IMR-90 (cell line): ENCODE results near the gene KLK14. TPM values are rescaled to one million over a fixed set of nuclear protein-coding genes. Genes with fewer than 3 reads are reported as not detected.

Source experiments
- ATAC-seq: fragments of 200-7000 bp; cut with Tn5 transposase; 2 replicates; pipeline ENCODE4 v1.9.1; 2020; ENCODE audit warnings: low read depth, mild to moderate bottlenecking, moderate library complexity
- BruUV-seq: library from RNA; stranded (reverse); fragments of 400-500 nt; replicated peaks from 2 replicates; lab custom pipeline; 2021; lab: Mats Ljungman, UMichigan
- CTCF ChIA-PET: fragments of 300-600 bp; formaldehyde crosslinking; extraction: SDS; loops from one replicate; lab custom pipeline; 2021; ENCODE audit warnings: antibody characterized with exemption; lab: Yijun Ruan, JAX
- POLR2A ChIA-PET: fragments of 300-600 bp; sonication (Branson Sonifier 250); formaldehyde crosslinking; loops from one replicate; lab custom pipeline; 2022; ENCODE audit warnings: antibody characterized with exemption; ENCODE audit not compliant: unreplicated experiment; lab: Charles Lee
- DNase-seq: peaks from one replicate; pipeline ENCODE4 v3.0.0; 2013
- H2AFZ ChIP-seq: replicated peaks from 2 replicates; pipeline ENCODE3; 2013; ENCODE audit warnings: low read length, mild to moderate bottlenecking; ENCODE audit not compliant: poor library complexity
- H2AK5ac ChIP-seq: 2 replicates; pipeline ENCODE4 v1.6.1; 2013; ENCODE audit warnings: low read depth, low read length, inconsistent platforms
- H2AK9ac ChIP-seq: replicated peaks from 2 replicates; pipeline ENCODE3; 2013; ENCODE audit warnings: mild to moderate bottlenecking, low read depth, low read length, moderate library complexity; ENCODE audit not compliant: poor library complexity
- H2BK120ac ChIP-seq: 2 replicates; pipeline ENCODE4 v1.6.1; 2013; ENCODE audit warnings: low read depth, low read length, inconsistent platforms
- H2BK15ac ChIP-seq: 3 replicates; pipeline ENCODE4 v1.6.1; 2013; ENCODE audit warnings: low read depth, low read length, inconsistent platforms
- H2BK20ac ChIP-seq: 2 replicates; pipeline ENCODE4 v1.6.1; 2013; ENCODE audit warnings: low read depth, mild to moderate bottlenecking, inconsistent platforms, low read length, moderate library complexity
- H2BK5ac ChIP-seq: 2 replicates; pipeline ENCODE4 v1.6.1; 2013; ENCODE audit warnings: mild to moderate bottlenecking, low read depth, low read length, inconsistent platforms; ENCODE audit not compliant: poor library complexity, severe bottlenecking
- H3K14ac ChIP-seq: replicated peaks from 2 replicates; pipeline ENCODE4 v1.6.1; 2013; ENCODE audit warnings: low read depth, low read length, inconsistent platforms
- H3K18ac ChIP-seq: 2 replicates; pipeline ENCODE4 v1.6.1; 2013; ENCODE audit warnings: low read depth, low read length, control low read depth
- H3K23ac ChIP-seq: 2 replicates; pipeline ENCODE4 v1.6.1; 2013; ENCODE audit warnings: low read depth, low read length, inconsistent platforms
- H3K27ac ChIP-seq: 2 replicates; pipeline ENCODE4 v1.5.1; 2013; ENCODE audit warnings: mild to moderate bottlenecking, control low read depth, low read length; ENCODE audit not compliant: insufficient read depth
- H3K27me3 ChIP-seq: 2 replicates; pipeline ENCODE4 v1.6.1; 2013; ENCODE audit warnings: low read length; ENCODE audit not compliant: control insufficient read depth, insufficient read depth
- H3K36me3 ChIP-seq: 2 replicates; pipeline ENCODE4 v1.6.1; 2013; ENCODE audit warnings: low read length, mixed read lengths; ENCODE audit not compliant: control insufficient read depth, insufficient read depth
- H3K4ac ChIP-seq: 2 replicates; pipeline ENCODE4 v1.6.1; 2013; ENCODE audit warnings: low read depth, low read length, inconsistent platforms
- H3K4me1 ChIP-seq: 2 replicates; pipeline ENCODE4 v1.6.1; 2013; ENCODE audit warnings: low read length, mixed read lengths; ENCODE audit not compliant: control insufficient read depth, insufficient read depth
- H3K4me2 ChIP-seq: 2 replicates; pipeline ENCODE4 v1.6.1; 2013; ENCODE audit warnings: low read depth, mild to moderate bottlenecking, control low read depth, low read length, moderate library complexity
- H3K4me3 ChIP-seq: 2 replicates; pipeline ENCODE4 v1.5.1; 2013; ENCODE audit warnings: low read depth, mild to moderate bottlenecking, control low read depth, low read length, moderate library complexity; ENCODE audit not compliant: insufficient read depth
- H3K56ac ChIP-seq: 2 replicates; pipeline ENCODE4 v1.6.1; 2013; ENCODE audit warnings: low read length, inconsistent platforms; ENCODE audit not compliant: insufficient read depth; ENCODE audit errors: extremely low read depth
- H3K79me1 ChIP-seq, 2 experiments: 2 replicates each; pipeline ENCODE4 v1.6.1; 2013; ENCODE audit warnings: low read length in 2 of 2, inconsistent platforms in 1 of 2, low read depth in 1 of 2
- H3K9ac ChIP-seq: 2 replicates; pipeline ENCODE4 v1.6.1; 2013; ENCODE audit warnings: low read depth, low read length, control low read depth
- H3K9me1 ChIP-seq: 2 replicates; pipeline ENCODE4 v1.6.1; 2013; ENCODE audit warnings: low read length, inconsistent platforms; ENCODE audit not compliant: insufficient read depth
- H3K9me3 ChIP-seq: 2 replicates; pipeline ENCODE4 v1.6.1; 2013; ENCODE audit warnings: low read length; ENCODE audit not compliant: control insufficient read depth, insufficient read depth
- H4K20me1 ChIP-seq: 2 replicates; pipeline ENCODE4 v1.6.1; 2013; ENCODE audit warnings: low read length, inconsistent platforms; ENCODE audit not compliant: insufficient read depth
- H4K5ac ChIP-seq: 2 replicates; pipeline ENCODE4 v1.6.1; 2013; ENCODE audit warnings: mild to moderate bottlenecking, low read depth, low read length, control low read depth
- H4K8ac ChIP-seq, 2 experiments: 2 replicates each; pipeline ENCODE4 v1.6.1; 2013; ENCODE audit warnings: low read depth in 2 of 2, low read length in 2 of 2, control low read depth in 1 of 2, inconsistent platforms in 1 of 2
- H4K91ac ChIP-seq: 2 replicates; pipeline ENCODE4 v1.6.1; 2013; ENCODE audit warnings: low read depth, low read length, inconsistent platforms; ENCODE audit not compliant: insufficient read depth
- BHLHE40 ChIP-seq: fragments of 150-350 bp; IDR thresholded peaks from 2 replicates; pipeline ENCODE4 v1.6.1; 2016; ENCODE audit warnings: mild to moderate bottlenecking, low read depth, low read length
- CEBPB ChIP-seq: IDR thresholded peaks from 2 replicates; pipeline ENCODE4 v1.6.1; 2012; ENCODE audit warnings: low read depth, low read length, improper control_type of control experiment
- CHD1 ChIP-seq: IDR thresholded peaks from 2 replicates; pipeline ENCODE4 v1.6.1; 2012; ENCODE audit warnings: low read depth, low read length, improper control_type of control experiment
- FOS ChIP-seq: fragments of 150-350 bp; IDR thresholded peaks from 2 replicates; pipeline ENCODE4 v1.6.1; 2016; ENCODE audit warnings: low read depth, low read length
- MAFK ChIP-seq: IDR thresholded peaks from 2 replicates; pipeline ENCODE4 v1.6.1; 2012; ENCODE audit warnings: low read depth, low read length, improper control_type of control experiment
- MAZ ChIP-seq: IDR thresholded peaks from 2 replicates; pipeline ENCODE4 v1.6.1; 2012; ENCODE audit warnings: low read depth, mild to moderate bottlenecking, low read length, improper control_type of control experiment, moderate library complexity, borderline replicate concordance
- MXI1 ChIP-seq: IDR thresholded peaks from 2 replicates; pipeline ENCODE4 v1.6.1; 2012; ENCODE audit warnings: low read depth, mild to moderate bottlenecking, low read length, moderate library complexity, borderline replicate concordance
- NFE2L2 ChIP-seq: fragments of 150-350 bp; IDR thresholded peaks from 2 replicates; pipeline ENCODE4 v1.6.1; 2016; ENCODE audit warnings: low read depth, mild to moderate bottlenecking, low read length
- POLR2A ChIP-seq: IDR thresholded peaks from 2 replicates; pipeline ENCODE4 v1.6.1; 2012; ENCODE audit warnings: mild to moderate bottlenecking, low read depth, low read length
- RAD21 ChIP-seq: IDR thresholded peaks from 2 replicates; pipeline ENCODE4 v1.6.1; 2012; ENCODE audit warnings: low read length, improper control_type of control experiment
- RCOR1 ChIP-seq: IDR thresholded peaks from 2 replicates; pipeline ENCODE4 v1.6.1; 2012; ENCODE audit warnings: mild to moderate bottlenecking, low read length, improper control_type of control experiment; ENCODE audit not compliant: insufficient replicate concordance
- RFX5 ChIP-seq: IDR thresholded peaks from 2 replicates; pipeline ENCODE4 v1.8.0; 2012; ENCODE audit warnings: low read depth, mild to moderate bottlenecking, low read length, moderate library complexity
- SMC3 ChIP-seq: fragments of 150-350 bp; IDR thresholded peaks from 2 replicates; pipeline ENCODE4 v1.6.1; 2016; ENCODE audit warnings: low read depth, mild to moderate bottlenecking, antibody characterized with exemption, low read length, moderate library complexity
- USF2 ChIP-seq: fragments of 150-350 bp; IDR thresholded peaks from 2 replicates; pipeline ENCODE4 v1.6.1; 2017; ENCODE audit warnings: mild to moderate bottlenecking, antibody characterized with exemption, low read length, low read depth
- WGBS, 2 experiments: methylation state at CpG; one replicate each; pipeline versions ENCODE4 v1.1.5 to v1.1.7; 2013; ENCODE audit warnings: missing lambda C conversion rate in 2 of 2; ENCODE audit not compliant: insufficient read length in 1 of 2; ENCODE audit errors: extremely low coverage in 2 of 2; 5-methylcytosine and 5-hydroxymethylcytosine counted together
- dilution Hi-C: fragments of 300-500 bp; cut with HindIII; formaldehyde crosslinking; loops from one replicate; pipeline ENCODE4 v1.14.3; 2018; ENCODE audit warnings: low sequenced_read_pairs; ENCODE audit not compliant: unreplicated experiment
- in situ Hi-C: fragments of 300-500 bp; cut with MboI; formaldehyde crosslinking; loops from 3 replicates; pipeline ENCODE4 v1.14.3; 2019; ENCODE audit warnings: low sequenced_read_pairs, inconsistent platforms, mixed read lengths
- intact Hi-C: fragments of 100-400 bp; cut with micrococcal nuclease; formaldehyde crosslinking; loops from 2 replicates; pipeline ENCODE4 v1.10.0; 2022
- polyA plus RNA-seq, 3 experiments: library from polyadenylated mRNA; depleted of rRNA; stranded (reverse); fragments of >200 nt; gene quantifications; 2 replicates each; pipeline ENCODE4 v1.2.3, GENCODE V29; 2012; ENCODE audit warnings: low replicate concordance in 1 of 3
- total RNA-seq: library from RNA; depleted of rRNA; stranded (reverse); fragments of >200 nt; gene quantifications from 2 replicates; pipeline ENCODE4 v1.2.3, GENCODE V29; 2012
- TF ChIP-seq, protein P1 (sequence below): fragments of 150-350 bp; IDR thresholded peaks from 2 replicates; pipeline ENCODE4 v1.6.1; 2016; ENCODE audit warnings: low read depth, mild to moderate bottlenecking, low read length, moderate library complexity, borderline replicate concordance
- TF ChIP-seq, protein P2 (sequence below): conservative IDR thresholded peaks from 2 replicates; pipeline ENCODE4 v1.5.1; 2012; ENCODE audit warnings: mild to moderate bottlenecking, low read depth, low read length, improper control_type of control experiment

KLK14 gene
- total and polyA plus RNA-seq, 2 of the 4 experiments (the other 2 are of a cell fraction), result not detected

GRCh38 chr19:51078104-51078503, 4.6 kb downstream of the KLK14 start:
- CTCF ChIA-PET, result no interaction called here
- TF ChIP-seq BHLHE40 (no peak), RFX5 (no peak), MAFK (no peak), USF2 (no peak), MAZ (no peak), RAD21 (no peak), NFE2L2 (no peak), FOS (no peak), SMC3 (no peak), CEBPB (no peak), RCOR1 (no peak), CHD1 (no peak), MXI1 (no peak), POLR2A (no peak)
- TF ChIP-seq, protein P1, sequence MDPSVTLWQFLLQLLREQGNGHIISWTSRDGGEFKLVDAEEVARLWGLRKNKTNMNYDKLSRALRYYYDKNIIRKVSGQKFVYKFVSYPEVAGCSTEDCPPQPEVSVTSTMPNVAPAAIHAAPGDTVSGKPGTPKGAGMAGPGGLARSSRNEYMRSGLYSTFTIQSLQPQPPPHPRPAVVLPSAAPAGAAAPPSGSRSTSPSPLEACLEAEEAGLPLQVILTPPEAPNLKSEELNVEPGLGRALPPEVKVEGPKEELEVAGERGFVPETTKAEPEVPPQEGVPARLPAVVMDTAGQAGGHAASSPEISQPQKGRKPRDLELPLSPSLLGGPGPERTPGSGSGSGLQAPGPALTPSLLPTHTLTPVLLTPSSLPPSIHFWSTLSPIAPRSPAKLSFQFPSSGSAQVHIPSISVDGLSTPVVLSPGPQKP, result no peak
- TF ChIP-seq, protein P2, sequence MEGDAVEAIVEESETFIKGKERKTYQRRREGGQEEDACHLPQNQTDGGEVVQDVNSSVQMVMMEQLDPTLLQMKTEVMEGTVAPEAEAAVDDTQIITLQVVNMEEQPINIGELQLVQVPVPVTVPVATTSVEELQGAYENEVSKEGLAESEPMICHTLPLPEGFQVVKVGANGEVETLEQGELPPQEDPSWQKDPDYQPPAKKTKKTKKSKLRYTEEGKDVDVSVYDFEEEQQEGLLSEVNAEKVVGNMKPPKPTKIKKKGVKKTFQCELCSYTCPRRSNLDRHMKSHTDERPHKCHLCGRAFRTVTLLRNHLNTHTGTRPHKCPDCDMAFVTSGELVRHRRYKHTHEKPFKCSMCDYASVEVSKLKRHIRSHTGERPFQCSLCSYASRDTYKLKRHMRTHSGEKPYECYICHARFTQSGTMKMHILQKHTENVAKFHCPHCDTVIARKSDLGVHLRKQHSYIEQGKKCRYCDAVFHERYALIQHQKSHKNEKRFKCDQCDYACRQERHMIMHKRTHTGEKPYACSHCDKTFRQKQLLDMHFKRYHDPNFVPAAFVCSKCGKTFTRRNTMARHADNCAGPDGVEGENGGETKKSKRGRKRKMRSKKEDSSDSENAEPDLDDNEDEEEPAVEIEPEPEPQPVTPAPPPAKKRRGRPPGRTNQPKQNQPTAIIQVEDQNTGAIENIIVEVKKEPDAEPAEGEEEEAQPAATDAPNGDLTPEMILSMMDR, result no peak

More at GRCh38 chr19:51078104-51078503, 4.6 kb downstream of the KLK14 start:
- Histone ChIP-seq H3K36me3 (no peaks in the 10 kb centered on the region), H2BK20ac (no peak overlapping the region), H4K20me1 (no peaks in the 10 kb centered on the region), H3K4ac (no peak overlapping the region), H2AK9ac (no peak overlapping the region), H3K9ac (no peak overlapping the region), H3K4me3 (no peak overlapping the region), H3K27ac (no peak overlapping the region), H3K18ac (no peak overlapping the region), H3K9me3 (no peaks in the 10 kb centered on the region; the same call in none of the 2 replicates), H3K4me2 (no peak overlapping the region), H3K4me1 (no peaks in the 10 kb centered on the region), H2BK5ac (no peak overlapping the region), H2BK15ac (no peak overlapping the region), H4K91ac (no peak overlapping the region), H2AK5ac (no peak overlapping the region), H4K8ac (no peak overlapping the region), H2AFZ (no peak overlapping the region), H3K14ac (no peak overlapping the region), H3K56ac (no peak overlapping the region), H3K9me1 (no peaks in the 10 kb centered on the region), H2BK120ac (no peak overlapping the region), H3K79me1 (no peaks in the 10 kb centered on the region), H4K5ac (no peak overlapping the region), H3K23ac (no peak overlapping the region), H3K27me3 (no peaks in the 10 kb centered on the region)
- dilution Hi-C loops (no loop called here), in situ Hi-C loops (no loop called here), intact Hi-C loops (no loop called here)
- WGBS, 2 experiments, result 57% methylated on average over 4 of the region's 6 CpGs; no CpG with 5 or more reads in 1 of the 2 experiments
- ATAC-seq (no peak), DNase-seq (no peak)
- no TSS peak for BruUV-seq
- POLR2A ChIA-PET, result no interaction called here
